H9 (cell line): ENCODE measurements around the gene RAI2. TPM values are rescaled to one million over a fixed set of nuclear protein-coding genes. Genes with fewer than 3 reads are reported as not detected.

Experiments
- DNase-seq: peaks from one replicate; pipeline ENCODE4 v3.0.0-alpha.2; 2017
- H2AFZ ChIP-seq: one replicate; pipeline ENCODE4 v1.6.1; 2013; ENCODE audit warnings: mild to moderate bottlenecking, low read length, control low read depth, moderate library complexity
- H2AK5ac ChIP-seq: 2 replicates; pipeline ENCODE4 v1.6.1; 2013; ENCODE audit warnings: low read length, control low read depth, mixed read lengths; ENCODE audit not compliant: insufficient read length
- H2BK120ac ChIP-seq: one replicate; pipeline ENCODE4 v1.6.1; 2013; ENCODE audit warnings: low read depth, mild to moderate bottlenecking, low read length, control low read depth, inconsistent platforms; ENCODE audit not compliant: poor library complexity, severe bottlenecking
- H2BK12ac ChIP-seq: 2 replicates; pipeline ENCODE4 v1.6.1; 2013; ENCODE audit warnings: low read length, control low read depth, mixed read lengths, low read depth; ENCODE audit not compliant: insufficient read length
- H2BK15ac ChIP-seq: 2 replicates; pipeline ENCODE4 v1.6.1; 2013; ENCODE audit warnings: low read depth, low read length, control low read depth
- H2BK20ac ChIP-seq: one replicate; pipeline ENCODE4 v1.6.1; 2013; ENCODE audit warnings: low read depth, mild to moderate bottlenecking, low read length, control low read depth, inconsistent platforms; ENCODE audit not compliant: poor library complexity, severe bottlenecking
- H2BK5ac ChIP-seq: 2 replicates; pipeline ENCODE4 v1.6.1; 2013; ENCODE audit warnings: low read length, control low read depth, mixed read lengths; ENCODE audit not compliant: insufficient read length
- H3K14ac ChIP-seq: 2 replicates; pipeline ENCODE4 v1.6.1; 2013; ENCODE audit warnings: low read length, control low read depth; ENCODE audit not compliant: insufficient read depth
- H3K18ac ChIP-seq: 2 replicates; pipeline ENCODE4 v1.6.1; 2013; ENCODE audit warnings: low read depth, mild to moderate bottlenecking, mixed read lengths, low read length, control low read depth; ENCODE audit not compliant: insufficient read length
- H3K23ac ChIP-seq: 2 replicates; pipeline ENCODE4 v1.6.1; 2013; ENCODE audit warnings: low read length, control low read depth, mixed read lengths, low read depth; ENCODE audit not compliant: insufficient read length
- H3K23me2 ChIP-seq: 2 replicates; pipeline ENCODE4 v1.6.1; 2013; ENCODE audit warnings: low read depth, mild to moderate bottlenecking, mixed read lengths, low read length, control low read depth; ENCODE audit not compliant: insufficient read length, poor library complexity, severe bottlenecking
- H3K27ac ChIP-seq: 2 replicates; pipeline ENCODE4 v1.5.1; 2013; ENCODE audit warnings: low read length, control low read depth, mixed read lengths, low read depth; ENCODE audit not compliant: insufficient read length
- H3K27me3 ChIP-seq: 2 replicates; pipeline ENCODE4 v1.6.1; 2013; ENCODE audit warnings: low read length, control low read depth, inconsistent platforms; ENCODE audit not compliant: insufficient read depth
- H3K4ac ChIP-seq: 2 replicates; pipeline ENCODE4 v1.6.1; 2013; ENCODE audit warnings: low read depth, mild to moderate bottlenecking, control low read depth, inconsistent platforms, low read length, moderate library complexity
- H3K4me1 ChIP-seq: 2 replicates; pipeline ENCODE4 v1.6.1; 2013; ENCODE audit warnings: low read length, control low read depth, inconsistent platforms; ENCODE audit not compliant: insufficient read depth
- H3K4me2 ChIP-seq: 2 replicates; pipeline ENCODE4 v1.6.1; 2013; ENCODE audit warnings: low read length, control low read depth, mixed read lengths; ENCODE audit not compliant: insufficient read length, insufficient read depth
- H3K56ac ChIP-seq: 2 replicates; pipeline ENCODE4 v1.6.1; 2013; ENCODE audit warnings: low read depth, mild to moderate bottlenecking, mixed read lengths, low read length, control low read depth; ENCODE audit not compliant: insufficient read length
- H3K79me1 ChIP-seq: 2 replicates; pipeline ENCODE4 v1.6.1; 2013; ENCODE audit warnings: low read depth, mild to moderate bottlenecking, moderate library complexity, low read length, control low read depth, inconsistent platforms; ENCODE audit not compliant: insufficient read depth, poor library complexity, severe bottlenecking
- H3K79me2 ChIP-seq: 2 replicates; pipeline ENCODE4 v1.6.1; 2013; ENCODE audit warnings: low read length, control low read depth, inconsistent platforms; ENCODE audit not compliant: insufficient read depth
- H3K9ac ChIP-seq: 2 replicates; pipeline ENCODE4 v1.6.1; 2013; ENCODE audit warnings: low read length, control low read depth, mixed read lengths; ENCODE audit not compliant: insufficient read length; ENCODE audit errors: extremely low read depth
- H3K9me3 ChIP-seq: one replicate; pipeline ENCODE4 v1.6.1; 2013; ENCODE audit warnings: low read depth, low read length, inconsistent platforms; ENCODE audit not compliant: control insufficient read depth
- H3T11ph ChIP-seq: one replicate; pipeline ENCODE4 v1.6.1; 2013; ENCODE audit warnings: mild to moderate bottlenecking, low read length, control low read depth, inconsistent platforms
- H4K20me1 ChIP-seq: one replicate; pipeline ENCODE4 v1.6.1; 2013; ENCODE audit not compliant: control insufficient read depth, insufficient read length, insufficient read depth
- H4K5ac ChIP-seq: 2 replicates; pipeline ENCODE4 v1.6.1; 2013; ENCODE audit warnings: low read depth, mild to moderate bottlenecking, mixed read lengths, low read length, control low read depth; ENCODE audit not compliant: insufficient read length
- H4K8ac ChIP-seq: replicated peaks from 2 replicates; pipeline ENCODE4 v1.6.1; 2013; ENCODE audit warnings: low read length, control low read depth, mixed read lengths, low read depth; ENCODE audit not compliant: insufficient read length
- H4K91ac ChIP-seq: 2 replicates; pipeline ENCODE4 v1.6.1; 2013; ENCODE audit warnings: low read depth, mild to moderate bottlenecking, moderate library complexity, mixed read lengths, low read length, control low read depth; ENCODE audit not compliant: insufficient read length
- H3K27ac Mint-ChIP-seq, 3 experiments: 2 replicates in 2 of 3; 3 replicates in 1 of 3; pipeline ENCODE4 v1.8.0; 2020 to 2021; ENCODE audit warnings: mixed read lengths in 3 of 3, mild to moderate bottlenecking in 1 of 3, moderate library complexity in 1 of 3
- H3K27me3 Mint-ChIP-seq: 2 replicates; pipeline ENCODE4 v1.8.0; 2021; ENCODE audit warnings: low read depth, mild to moderate bottlenecking, moderate library complexity, mixed read lengths
- H3K36me3 Mint-ChIP-seq, 3 experiments: 2 replicates in 2 of 3; 3 replicates in 1 of 3; pipeline ENCODE4 v1.8.0; 2020 to 2021; ENCODE audit warnings: low read depth in 3 of 3, mixed read lengths in 3 of 3; ENCODE audit not compliant: insufficient read depth in 1 of 3
- H3K4me1 Mint-ChIP-seq, 2 experiments: 2 replicates each; pipeline ENCODE4 v1.8.0; 2020; ENCODE audit warnings: mixed read lengths in 2 of 2
- H3K4me3 Mint-ChIP-seq, 2 experiments: 2 replicates in 1 of 2; 3 replicates in 1 of 2; pipeline ENCODE4 v1.8.0; 2020 to 2021; ENCODE audit warnings: mild to moderate bottlenecking in 2 of 2, mixed read lengths in 2 of 2, moderate library complexity in 1 of 2
- H3K9me3 Mint-ChIP-seq, 2 experiments: 2 replicates in 1 of 2; 3 replicates in 1 of 2; pipeline ENCODE4 v1.8.0; 2020; ENCODE audit warnings: mild to moderate bottlenecking in 2 of 2, mixed read lengths in 2 of 2, moderate library complexity in 1 of 2
- WGBS: extraction: QIAGEN DNeasy Blood & Tissue Kit; methylation state at CpG from one replicate; pipeline ENCODE4 v1.1.7; 2013; ENCODE audit warnings: missing lambda C conversion rate, low lambda C conversion rate, mixed read lengths; ENCODE audit not compliant: insufficient read length; ENCODE audit errors: extremely low coverage; 5-methylcytosine and 5-hydroxymethylcytosine counted together
- total RNA-seq: library from RNA; stranded (reverse); gene quantifications from 2 replicates; pipeline ENCODE4 v1.2.1, GENCODE V29; 2021
- TF ChIP-seq, protein P1 (sequence below): fragments of 200-600 bp; sonication (generic); conservative IDR thresholded peaks from 3 replicates; pipeline ENCODE4 v1.8.0; 2021; ENCODE audit warnings: antibody characterized with exemption, mild to moderate bottlenecking

RAI2 gene
- total RNA-seq, 1 experiment from 2014 or later = 0.72 TPM

DNA sequence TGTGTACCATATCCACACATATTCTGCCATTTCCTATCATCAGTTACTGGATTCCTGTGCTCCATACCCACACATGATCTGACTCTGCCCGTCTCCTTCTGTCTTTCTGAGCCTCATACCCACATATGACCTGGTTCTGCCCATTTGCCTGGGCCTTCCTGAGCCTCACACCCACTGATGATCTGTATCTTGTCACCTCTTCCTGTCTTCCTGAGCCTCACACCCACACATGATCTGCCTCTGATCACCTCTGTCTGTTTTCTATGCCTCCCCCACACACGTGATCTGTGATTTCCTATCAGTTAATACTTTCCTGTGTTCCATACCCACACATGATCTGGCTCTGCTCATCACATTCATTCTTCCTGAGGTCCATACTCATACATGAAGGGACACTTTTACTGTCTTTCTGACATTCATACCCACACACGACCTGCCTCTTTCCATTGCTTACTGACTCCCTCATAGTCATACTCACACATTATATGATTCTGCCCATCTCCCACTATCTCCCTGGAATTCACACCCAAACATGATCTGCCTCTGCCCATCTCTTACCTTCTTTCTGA is 91.3 kb downstream of the RAI2 start:
- Histone ChIP-seq H3K23ac (no peak overlapping the region), H3K79me1 (no peaks in the 10 kb centered on the region), H3K18ac (no peak overlapping the region), H3K4me2 (no peak overlapping the region), H3K4me1 (no peaks in the 10 kb centered on the region), H2AK5ac (no peak overlapping the region), H3K27ac (no peak overlapping the region), H2AFZ (no peak overlapping the region), H3K23me2 (no peaks in the 10 kb centered on the region), H4K20me1 (no peaks in the 10 kb centered on the region), H3K9me3 (peaks cover 30% of the 10 kb centered on the region), H3K14ac (no peak overlapping the region), H2BK5ac (no peak overlapping the region), H4K91ac (no peak overlapping the region), H3K56ac (no peak overlapping the region), H4K5ac (no peak overlapping the region), H2BK12ac (no peak overlapping the region), H3T11ph (no peak overlapping the region), H2BK15ac (no peak overlapping the region), H3K4ac (no peak overlapping the region), H3K79me2 (no peaks in the 10 kb centered on the region), H4K8ac (no peak overlapping the region), H3K9ac (no peak overlapping the region), H2BK20ac (no peak overlapping the region), H2BK120ac (no peak overlapping the region), H3K27me3 (peaks cover 6% of the 10 kb centered on the region; the same call in 1 of the 2 replicates)
- no peak for DNase-seq
- Mint-ChIP-seq H3K4me1 (no peaks in the 10 kb centered on the region), H3K27me3 (no peaks in the 10 kb centered on the region), H3K27ac (no peak overlapping the region), H3K36me3 (no peaks in the 10 kb centered on the region), H3K4me3 (no peak overlapping the region), H3K9me3 (no peaks in the 10 kb centered on the region)
- TF ChIP-seq, protein P1, sequence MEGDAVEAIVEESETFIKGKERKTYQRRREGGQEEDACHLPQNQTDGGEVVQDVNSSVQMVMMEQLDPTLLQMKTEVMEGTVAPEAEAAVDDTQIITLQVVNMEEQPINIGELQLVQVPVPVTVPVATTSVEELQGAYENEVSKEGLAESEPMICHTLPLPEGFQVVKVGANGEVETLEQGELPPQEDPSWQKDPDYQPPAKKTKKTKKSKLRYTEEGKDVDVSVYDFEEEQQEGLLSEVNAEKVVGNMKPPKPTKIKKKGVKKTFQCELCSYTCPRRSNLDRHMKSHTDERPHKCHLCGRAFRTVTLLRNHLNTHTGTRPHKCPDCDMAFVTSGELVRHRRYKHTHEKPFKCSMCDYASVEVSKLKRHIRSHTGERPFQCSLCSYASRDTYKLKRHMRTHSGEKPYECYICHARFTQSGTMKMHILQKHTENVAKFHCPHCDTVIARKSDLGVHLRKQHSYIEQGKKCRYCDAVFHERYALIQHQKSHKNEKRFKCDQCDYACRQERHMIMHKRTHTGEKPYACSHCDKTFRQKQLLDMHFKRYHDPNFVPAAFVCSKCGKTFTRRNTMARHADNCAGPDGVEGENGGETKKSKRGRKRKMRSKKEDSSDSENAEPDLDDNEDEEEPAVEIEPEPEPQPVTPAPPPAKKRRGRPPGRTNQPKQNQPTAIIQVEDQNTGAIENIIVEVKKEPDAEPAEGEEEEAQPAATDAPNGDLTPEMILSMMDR = no peak
- no CpG with 5 or more reads among the region's 3 CpGs for WGBS
